Measurements from ENCODE around the gene VAT1. TPM values are rescaled to one million over a fixed set of nuclear protein-coding genes. Genes with fewer than 3 reads are reported as not detected.

Gene VAT1
- total and polyA plus RNA-seq, 9 of the 15 experiments (the other 6 are each of a cell fraction or from before 2014, with no cell fraction given) = 29.4 to 153 (median 66.7) TPM

DNA sequence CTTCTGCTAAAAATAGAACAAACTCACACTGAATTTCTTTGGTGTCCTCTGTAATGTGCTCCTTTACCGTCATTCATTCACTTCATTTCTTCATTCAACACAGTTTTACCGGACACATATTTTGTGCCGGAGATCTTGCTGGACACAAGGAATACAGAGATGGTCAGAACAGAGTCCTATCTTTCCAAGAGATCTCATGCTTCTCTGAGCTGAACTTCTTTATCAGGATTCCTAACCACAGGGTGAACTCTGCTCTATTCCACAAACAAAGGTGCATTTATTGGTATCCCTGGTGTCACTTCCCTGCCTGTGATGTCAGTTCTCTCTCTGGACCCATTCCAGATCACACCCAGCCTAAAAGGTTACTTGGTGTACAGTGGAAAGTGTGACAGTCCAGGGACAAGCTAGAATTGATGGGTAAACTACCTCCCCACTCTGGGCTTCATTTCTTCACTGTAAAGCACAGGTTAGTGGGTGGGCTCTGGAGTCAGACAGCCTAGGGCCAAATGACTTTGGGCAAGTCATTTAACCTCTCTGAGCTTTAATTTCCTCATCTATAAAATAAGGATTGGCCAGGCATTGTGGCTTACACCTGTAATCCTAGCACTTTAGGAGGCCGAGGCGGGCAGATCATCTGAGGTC lies 11.4 kb downstream of the VAT1 start (continued):
- TF ChIP-seq, protein P1, sequence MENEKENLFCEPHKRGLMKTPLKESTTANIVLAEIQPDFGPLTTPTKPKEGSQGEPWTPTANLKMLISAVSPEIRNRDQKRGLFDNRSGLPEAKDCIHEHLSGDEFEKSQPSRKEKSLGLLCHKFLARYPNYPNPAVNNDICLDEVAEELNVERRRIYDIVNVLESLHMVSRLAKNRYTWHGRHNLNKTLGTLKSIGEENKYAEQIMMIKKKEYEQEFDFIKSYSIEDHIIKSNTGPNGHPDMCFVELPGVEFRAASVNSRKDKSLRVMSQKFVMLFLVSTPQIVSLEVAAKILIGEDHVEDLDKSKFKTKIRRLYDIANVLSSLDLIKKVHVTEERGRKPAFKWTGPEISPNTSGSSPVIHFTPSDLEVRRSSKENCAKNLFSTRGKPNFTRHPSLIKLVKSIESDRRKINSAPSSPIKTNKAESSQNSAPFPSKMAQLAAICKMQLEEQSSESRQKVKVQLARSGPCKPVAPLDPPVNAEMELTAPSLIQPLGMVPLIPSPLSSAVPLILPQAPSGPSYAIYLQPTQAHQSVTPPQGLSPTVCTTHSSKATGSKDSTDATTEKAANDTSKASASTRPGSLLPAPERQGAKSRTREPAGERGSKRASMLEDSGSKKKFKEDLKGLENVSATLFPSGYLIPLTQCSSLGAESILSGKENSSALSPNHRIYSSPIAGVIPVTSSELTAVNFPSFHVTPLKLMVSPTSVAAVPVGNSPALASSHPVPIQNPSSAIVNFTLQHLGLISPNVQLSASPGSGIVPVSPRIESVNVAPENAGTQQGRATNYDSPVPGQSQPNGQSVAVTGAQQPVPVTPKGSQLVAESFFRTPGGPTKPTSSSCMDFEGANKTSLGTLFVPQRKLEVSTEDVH (IDR thresholded peaks at IDR 0.05; ENCODE audit: low read depth, partially characterized antibody) = no peak
- TF ChIP-seq, protein P2, sequence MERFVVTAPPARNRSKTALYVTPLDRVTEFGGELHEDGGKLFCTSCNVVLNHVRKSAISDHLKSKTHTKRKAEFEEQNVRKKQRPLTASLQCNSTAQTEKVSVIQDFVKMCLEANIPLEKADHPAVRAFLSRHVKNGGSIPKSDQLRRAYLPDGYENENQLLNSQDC (CRISPR knock-in tag; IDR thresholded peaks at IDR 0.05) = no peak
- TF ChIP-seq ZMIZ1 (IDR thresholded peaks at IDR 0.05; ENCODE audit: low read depth in 2 of 2, low read length in 2 of 2) = no peak
- TF ChIP-seq GTF2A2 (tag; IDR thresholded peaks at IDR 0.05) = no peak
- no peak for TF ChIP-seq ARNT (IDR thresholded peaks at IDR 0.05)
- TF ChIP-seq WHSC1 (IDR thresholded peaks at IDR 0.05; ENCODE audit: low read length) = no peak
- no peak for TF ChIP-seq HIVEP1 (CRISPR knock-in tag; IDR thresholded peaks at IDR 0.05)
- no peak for TF ChIP-seq ZNF561 (CRISPR knock-in tag; conservative IDR thresholded peaks at IDR 0.05)
- TF ChIP-seq ZBTB9 (CRISPR knock-in tag; IDR thresholded peaks at IDR 0.05) = no peak
- TF ChIP-seq CREM (IDR thresholded peaks at IDR 0.05; ENCODE audit: low read depth) = peak; percentile 34; the same call in 1 of the 2 replicates
- no peak for TF ChIP-seq ZNF3 (CRISPR knock-in tag; IDR thresholded peaks at IDR 0.05)
- TF ChIP-seq SMARCA4 (IDR thresholded peaks at IDR 0.05) = peak; percentile 13; the same call in 1 of the 2 replicates
- TF ChIP-seq CXXC5 (CRISPR knock-in tag; IDR thresholded peaks at IDR 0.05) = 0 out of 2 replicates have a peak, but pooled peaks have one; percentile 12
- no peak for TF ChIP-seq KLF6 (CRISPR knock-in tag; IDR thresholded peaks at IDR 0.05; ENCODE audit: borderline replicate concordance)
- TF ChIP-seq MEF2D (tag; conservative IDR thresholded peaks at IDR 0.05; ENCODE audit: low read depth) = 0 out of 2 replicates have a peak, but pooled peaks have one; percentile 56
- TF ChIP-seq ADNP (tag; IDR thresholded peaks at IDR 0.05) = no peak
- TF ChIP-seq, protein P3, sequence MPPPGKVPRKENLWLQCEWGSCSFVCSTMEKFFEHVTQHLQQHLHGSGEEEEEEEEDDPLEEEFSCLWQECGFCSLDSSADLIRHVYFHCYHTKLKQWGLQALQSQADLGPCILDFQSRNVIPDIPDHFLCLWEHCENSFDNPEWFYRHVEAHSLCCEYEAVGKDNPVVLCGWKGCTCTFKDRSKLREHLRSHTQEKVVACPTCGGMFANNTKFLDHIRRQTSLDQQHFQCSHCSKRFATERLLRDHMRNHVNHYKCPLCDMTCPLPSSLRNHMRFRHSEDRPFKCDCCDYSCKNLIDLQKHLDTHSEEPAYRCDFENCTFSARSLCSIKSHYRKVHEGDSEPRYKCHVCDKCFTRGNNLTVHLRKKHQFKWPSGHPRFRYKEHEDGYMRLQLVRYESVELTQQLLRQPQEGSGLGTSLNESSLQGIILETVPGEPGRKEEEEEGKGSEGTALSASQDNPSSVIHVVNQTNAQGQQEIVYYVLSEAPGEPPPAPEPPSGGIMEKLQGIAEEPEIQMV (tag; conservative IDR thresholded peaks at IDR 0.05; ENCODE audit: low read depth) = no peak
- TF ChIP-seq NR2C2 (CRISPR knock-in tag; IDR thresholded peaks at IDR 0.05) = no peak
- peak; percentile 59; the same call in 1 of the 2 replicates for TF ChIP-seq NR2C2 (tag; IDR thresholded peaks at IDR 0.05)

Measured in K562 (cell line).